IMR-90 (cell line): Measurements from ENCODE around the gene COX19. TPM values are rescaled to one million over a fixed set of nuclear protein-coding genes. Genes with fewer than 3 reads are reported as not detected.
"Not testable (repeated sequence)": the region's sequence is repeated elsewhere in the genome, so short reads cannot be mapped to it uniquely, and the experiment has no call there.

Experiments
- ATAC-seq: fragments of 200-7000 bp; cut with Tn5 transposase; 2 replicates; pipeline ENCODE4 v1.9.1; 2020; ENCODE audit warnings: low read depth, mild to moderate bottlenecking, moderate library complexity
- BruUV-seq: library from RNA; stranded (reverse); fragments of 400-500 nt; replicated peaks from 2 replicates; lab custom pipeline; 2021; lab: Mats Ljungman, UMichigan
- CTCF ChIA-PET: fragments of 300-600 bp; formaldehyde crosslinking; extraction: SDS; loops from one replicate; lab custom pipeline; 2021; ENCODE audit warnings: antibody characterized with exemption; lab: Yijun Ruan, JAX
- POLR2A ChIA-PET: fragments of 300-600 bp; sonication (Branson Sonifier 250); formaldehyde crosslinking; loops from one replicate; lab custom pipeline; 2022; ENCODE audit warnings: antibody characterized with exemption; ENCODE audit not compliant: unreplicated experiment; lab: Charles Lee
- DNase-seq: peaks from one replicate; pipeline ENCODE4 v3.0.0; 2013
- H2AFZ ChIP-seq: replicated peaks from 2 replicates; pipeline ENCODE3; 2013; ENCODE audit warnings: low read length, mild to moderate bottlenecking; ENCODE audit not compliant: poor library complexity
- H2AK5ac ChIP-seq: 2 replicates; pipeline ENCODE4 v1.6.1; 2013; ENCODE audit warnings: low read depth, low read length, inconsistent platforms
- H2AK9ac ChIP-seq: replicated peaks from 2 replicates; pipeline ENCODE3; 2013; ENCODE audit warnings: mild to moderate bottlenecking, low read depth, low read length, moderate library complexity; ENCODE audit not compliant: poor library complexity
- H2BK120ac ChIP-seq: 2 replicates; pipeline ENCODE4 v1.6.1; 2013; ENCODE audit warnings: low read depth, low read length, inconsistent platforms
- H2BK15ac ChIP-seq: 3 replicates; pipeline ENCODE4 v1.6.1; 2013; ENCODE audit warnings: low read depth, low read length, inconsistent platforms
- H2BK20ac ChIP-seq: 2 replicates; pipeline ENCODE4 v1.6.1; 2013; ENCODE audit warnings: low read depth, mild to moderate bottlenecking, inconsistent platforms, low read length, moderate library complexity
- H2BK5ac ChIP-seq: 2 replicates; pipeline ENCODE4 v1.6.1; 2013; ENCODE audit warnings: mild to moderate bottlenecking, low read depth, low read length, inconsistent platforms; ENCODE audit not compliant: poor library complexity, severe bottlenecking
- H3K14ac ChIP-seq: replicated peaks from 2 replicates; pipeline ENCODE4 v1.6.1; 2013; ENCODE audit warnings: low read depth, low read length, inconsistent platforms
- H3K18ac ChIP-seq: 2 replicates; pipeline ENCODE4 v1.6.1; 2013; ENCODE audit warnings: low read depth, low read length, control low read depth
- H3K23ac ChIP-seq: 2 replicates; pipeline ENCODE4 v1.6.1; 2013; ENCODE audit warnings: low read depth, low read length, inconsistent platforms
- H3K27ac ChIP-seq: 2 replicates; pipeline ENCODE4 v1.5.1; 2013; ENCODE audit warnings: mild to moderate bottlenecking, control low read depth, low read length; ENCODE audit not compliant: insufficient read depth
- H3K27me3 ChIP-seq: 2 replicates; pipeline ENCODE4 v1.6.1; 2013; ENCODE audit warnings: low read length; ENCODE audit not compliant: control insufficient read depth, insufficient read depth
- H3K36me3 ChIP-seq: 2 replicates; pipeline ENCODE4 v1.6.1; 2013; ENCODE audit warnings: low read length, mixed read lengths; ENCODE audit not compliant: control insufficient read depth, insufficient read depth
- H3K4ac ChIP-seq: 2 replicates; pipeline ENCODE4 v1.6.1; 2013; ENCODE audit warnings: low read depth, low read length, inconsistent platforms
- H3K4me1 ChIP-seq: 2 replicates; pipeline ENCODE4 v1.6.1; 2013; ENCODE audit warnings: low read length, mixed read lengths; ENCODE audit not compliant: control insufficient read depth, insufficient read depth
- H3K4me2 ChIP-seq: 2 replicates; pipeline ENCODE4 v1.6.1; 2013; ENCODE audit warnings: low read depth, mild to moderate bottlenecking, control low read depth, low read length, moderate library complexity
- H3K4me3 ChIP-seq: 2 replicates; pipeline ENCODE4 v1.5.1; 2013; ENCODE audit warnings: low read depth, mild to moderate bottlenecking, control low read depth, low read length, moderate library complexity; ENCODE audit not compliant: insufficient read depth
- H3K56ac ChIP-seq: 2 replicates; pipeline ENCODE4 v1.6.1; 2013; ENCODE audit warnings: low read length, inconsistent platforms; ENCODE audit not compliant: insufficient read depth; ENCODE audit errors: extremely low read depth
- H3K79me1 ChIP-seq, 2 experiments: 2 replicates each; pipeline ENCODE4 v1.6.1; 2013; ENCODE audit warnings: low read length in 2 of 2, inconsistent platforms in 1 of 2, low read depth in 1 of 2
- H3K9ac ChIP-seq: 2 replicates; pipeline ENCODE4 v1.6.1; 2013; ENCODE audit warnings: low read depth, low read length, control low read depth
- H3K9me1 ChIP-seq: 2 replicates; pipeline ENCODE4 v1.6.1; 2013; ENCODE audit warnings: low read length, inconsistent platforms; ENCODE audit not compliant: insufficient read depth
- H3K9me3 ChIP-seq: 2 replicates; pipeline ENCODE4 v1.6.1; 2013; ENCODE audit warnings: low read length; ENCODE audit not compliant: control insufficient read depth, insufficient read depth
- H4K20me1 ChIP-seq: 2 replicates; pipeline ENCODE4 v1.6.1; 2013; ENCODE audit warnings: low read length, inconsistent platforms; ENCODE audit not compliant: insufficient read depth
- H4K5ac ChIP-seq: 2 replicates; pipeline ENCODE4 v1.6.1; 2013; ENCODE audit warnings: mild to moderate bottlenecking, low read depth, low read length, control low read depth
- H4K8ac ChIP-seq, 2 experiments: 2 replicates each; pipeline ENCODE4 v1.6.1; 2013; ENCODE audit warnings: low read depth in 2 of 2, low read length in 2 of 2, control low read depth in 1 of 2, inconsistent platforms in 1 of 2
- H4K91ac ChIP-seq: 2 replicates; pipeline ENCODE4 v1.6.1; 2013; ENCODE audit warnings: low read depth, low read length, inconsistent platforms; ENCODE audit not compliant: insufficient read depth
- WGBS, 2 experiments: methylation state at CpG; one replicate each; pipeline versions ENCODE4 v1.1.5 to v1.1.7; 2013; ENCODE audit warnings: missing lambda C conversion rate in 2 of 2; ENCODE audit not compliant: insufficient read length in 1 of 2; ENCODE audit errors: extremely low coverage in 2 of 2; 5-methylcytosine and 5-hydroxymethylcytosine counted together
- dilution Hi-C: fragments of 300-500 bp; cut with HindIII; formaldehyde crosslinking; loops from one replicate; pipeline ENCODE4 v1.14.3; 2018; ENCODE audit warnings: low sequenced_read_pairs; ENCODE audit not compliant: unreplicated experiment
- in situ Hi-C: fragments of 300-500 bp; cut with MboI; formaldehyde crosslinking; loops from 3 replicates; pipeline ENCODE4 v1.14.3; 2019; ENCODE audit warnings: low sequenced_read_pairs, inconsistent platforms, mixed read lengths
- intact Hi-C: fragments of 100-400 bp; cut with micrococcal nuclease; formaldehyde crosslinking; loops from 2 replicates; pipeline ENCODE4 v1.10.0; 2022
- polyA plus RNA-seq, 3 experiments: library from polyadenylated mRNA; depleted of rRNA; stranded (reverse); fragments of >200 nt; gene quantifications; 2 replicates each; pipeline ENCODE4 v1.2.3, GENCODE V29; 2012; ENCODE audit warnings: low replicate concordance in 1 of 3
- total RNA-seq: library from RNA; depleted of rRNA; stranded (reverse); fragments of >200 nt; gene quantifications from 2 replicates; pipeline ENCODE4 v1.2.3, GENCODE V29; 2012

The COX19 gene
- total and polyA plus RNA-seq, 2 of the 4 experiments (the other 2 are of a cell fraction), result 3.9 to 7.3 TPM

- H3K79me1 ChIP-seq, in situ Hi-C loops, ATAC-seq, H3K4ac ChIP-seq, H3K27me3 ChIP-seq, H2AFZ ChIP-seq, H3K9me1 ChIP-seq, CTCF ChIA-PET, H3K56ac ChIP-seq, H3K9ac ChIP-seq, H4K20me1 ChIP-seq, H2BK120ac ChIP-seq, H2BK15ac ChIP-seq, H3K27ac ChIP-seq, H4K8ac ChIP-seq, H3K4me3 ChIP-seq, H3K9me3 ChIP-seq, H4K91ac ChIP-seq, H2BK5ac ChIP-seq, BruUV-seq, H3K23ac ChIP-seq, H4K5ac ChIP-seq, dilution Hi-C loops, H3K14ac ChIP-seq, H2BK20ac ChIP-seq, H2AK5ac ChIP-seq, H3K18ac ChIP-seq, DNase-seq, intact Hi-C loops, H3K4me1 ChIP-seq, H2AK9ac ChIP-seq, H3K36me3 ChIP-seq, POLR2A ChIA-PET, H3K4me2 ChIP-seq: not testable (repeated sequence)
- no CpG with 5 or more reads among the region's 25 CpGs for WGBS, 2 experiments
Observed at GRCh38 chr7:924042-924441, 51.3 kb downstream of the COX19 start.
